ENCODE measurements around the gene ACSM4.

GRCh38 chr12:7271893-7272514 is 31.9 kb upstream of the ACSM4 start:
- TF ChIP-seq CTCF (conservative IDR thresholded peaks at IDR 0.05; ENCODE audit: low read length) (no peak), EZH2phosphoT487 (IDR thresholded peaks at IDR 0.05; ENCODE audit: borderline replicate concordance, low read depth, low read length) (no peak)
